MG63 (cell line): ENCODE results near the gene GJB5. TPM values are rescaled to one million over a fixed set of nuclear protein-coding genes. Genes with fewer than 3 reads are reported as not detected.
A peak's percentile ranks its signal among the peaks of the same experiment; 100 is the strongest.
"Not testable (repeated sequence)": the region's sequence is repeated elsewhere in the genome, so short reads cannot be mapped to it uniquely, and the experiment has no call there.

Source experiments
- DNase-seq: peaks from one replicate; pipeline ENCODE4 v3.0.0-alpha.2; 2020
- H3K27me3 ChIP-seq: fragments of 250-450 bp; sonication (Bioruptor Pico); 2 replicates; pipeline ENCODE4 v1.5.1; 2020; ENCODE audit warnings: mild to moderate bottlenecking, moderate library complexity
- H3K36me3 ChIP-seq: fragments of 250-450 bp; sonication (Bioruptor Pico); 2 replicates; pipeline ENCODE4 v1.5.1; 2020; ENCODE audit warnings: mild to moderate bottlenecking, moderate library complexity
- H3K4me3 ChIP-seq: fragments of 250-450 bp; sonication (Bioruptor Pico); 2 replicates; pipeline ENCODE4 v1.5.1; 2020; ENCODE audit warnings: mild to moderate bottlenecking, moderate library complexity
- H3K9me3 ChIP-seq: fragments of 250-450 bp; sonication (Bioruptor Pico); 2 replicates; pipeline ENCODE4 v1.5.1; 2020; ENCODE audit warnings: mild to moderate bottlenecking, moderate library complexity
- total RNA-seq: library from RNA; depleted of rRNA; stranded (reverse); fragments of >200 nt; shearing (Covaris generic); gene quantifications from 2 replicates; pipeline ENCODE4 v1.2.3, GENCODE V29; 2014; ENCODE audit warnings: low replicate concordance; rRNA removed

GJB5 gene
- total RNA-seq: not detected in 2 replicates

DNA sequence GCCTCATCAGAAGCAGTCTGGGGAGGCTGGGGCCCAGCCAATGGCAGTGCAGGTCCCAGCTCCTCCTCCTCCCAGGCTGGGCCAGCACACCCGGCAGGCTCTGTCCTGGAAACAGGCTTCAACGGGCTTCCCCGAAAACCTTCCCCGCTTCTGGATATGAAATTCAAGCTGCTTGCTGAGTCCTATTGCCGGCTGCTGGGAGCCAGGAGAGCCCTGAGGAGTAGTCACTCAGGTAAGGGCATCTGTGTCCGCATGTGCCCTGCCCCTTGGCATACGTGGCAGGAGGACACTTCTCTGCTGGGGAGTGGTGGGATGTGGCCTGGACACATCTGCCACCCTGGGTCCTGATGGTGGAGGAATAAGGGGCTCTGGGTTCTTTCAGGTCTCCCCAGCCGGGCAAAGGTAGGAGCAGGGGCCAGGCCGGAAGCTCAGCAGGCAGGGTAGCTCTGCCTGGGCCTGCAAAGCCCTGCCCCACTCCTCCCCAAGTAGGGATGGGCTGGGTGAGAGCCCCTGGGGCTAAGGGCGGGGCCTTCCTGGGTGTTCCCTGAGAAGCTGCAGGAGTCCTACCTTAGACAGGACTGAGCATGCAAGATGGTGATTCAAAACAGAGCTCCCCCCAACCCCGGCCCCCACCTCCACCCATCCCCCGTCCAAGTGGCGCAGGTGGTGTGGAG is at the start of gene GJB5:
GJB5 (plus strand) TSS at position 84 of the 674 bp plus-strand sequence. CDS start 2,284 bp downstream, outside the sequence.
- Histone ChIP-seq H3K4me3 (no peak within 1 kb of the TSS), H3K36me3 (no peaks in the 10 kb centered on the region), H3K9me3 (no peaks in the 10 kb centered on the region), H3K27me3 (no peaks in the 10 kb centered on the region)
- no peak for DNase-seq

DNA sequence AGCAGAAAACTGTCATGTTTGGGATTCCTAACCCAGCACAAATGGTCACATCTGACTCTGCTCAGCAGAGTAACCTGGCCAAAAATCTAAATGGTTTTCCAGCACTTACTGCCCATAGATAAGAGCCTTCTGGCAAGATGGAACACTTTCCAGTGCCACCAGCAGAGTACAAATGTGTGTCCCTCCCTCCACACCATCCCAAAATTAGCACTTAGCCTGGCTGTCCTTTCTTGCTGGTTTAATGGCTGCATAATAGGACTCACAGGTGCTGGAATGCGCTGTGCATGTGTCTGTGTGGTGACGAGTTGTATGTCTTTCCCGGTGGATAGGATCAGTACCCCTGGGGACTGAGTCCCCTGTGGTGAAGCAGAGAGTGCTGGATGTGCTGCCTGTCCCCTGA is 49.8 kb upstream of the GJB5 start:
- H3K27me3 ChIP-seq: peaks cover 10% of the 10 kb centered on the region
- H3K4me3 ChIP-seq: no peak overlapping the region
- H3K36me3 ChIP-seq: no peaks in the 10 kb centered on the region
- H3K9me3 ChIP-seq: no peaks in the 10 kb centered on the region
- no peak for DNase-seq

DNA sequence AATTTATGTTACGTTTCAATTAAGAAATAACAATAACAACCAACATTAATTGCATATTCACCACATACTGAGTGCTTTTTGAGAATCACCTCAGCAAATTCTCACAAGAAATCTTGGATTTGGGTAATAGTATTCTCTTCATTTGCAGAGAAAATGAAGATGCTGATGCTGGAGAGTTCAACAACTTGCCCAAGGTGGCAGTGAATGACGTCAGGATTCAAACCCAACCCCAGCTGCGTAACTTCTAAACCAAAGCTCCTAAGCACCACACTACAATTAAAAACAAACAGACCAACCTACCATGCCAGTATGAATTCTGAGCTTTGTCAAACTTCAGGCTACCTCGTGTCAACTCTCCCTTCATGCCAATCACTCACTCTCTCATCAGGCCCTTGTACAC is 46.7 kb upstream of the GJB5 start:
- DNase-seq: no peak
- H3K36me3 ChIP-seq: no peaks in the 10 kb centered on the region

DNA sequence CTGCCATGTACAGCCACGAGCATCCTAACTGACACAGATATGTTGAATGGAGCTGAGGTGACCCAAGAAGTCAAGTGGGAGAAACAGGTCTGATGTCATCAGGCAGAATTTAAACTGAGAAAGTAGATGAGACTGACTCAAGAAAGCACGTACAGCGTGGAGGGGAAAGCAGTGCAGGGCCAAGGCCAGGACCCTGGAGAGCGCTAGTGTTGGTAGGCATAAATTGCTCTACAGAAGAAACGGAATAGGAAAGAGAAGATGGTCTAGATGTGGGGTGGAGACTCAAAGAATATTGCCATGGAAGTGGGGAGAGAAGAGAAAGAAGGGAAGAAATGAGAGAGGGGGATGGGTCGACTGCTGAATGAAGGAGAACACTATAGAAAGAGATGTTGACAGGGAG is 45.3 kb upstream of the GJB5 start:
- Histone ChIP-seq H3K27me3 (no peaks in the 10 kb centered on the region), H3K4me3 (no peak overlapping the region), H3K36me3 (no peaks in the 10 kb centered on the region), H3K9me3 (no peaks in the 10 kb centered on the region)
- DNase-seq: no peak

More for the DNA sequence above, 46.7 kb upstream of the GJB5 start:
- Histone ChIP-seq H3K27me3 (peaks cover 6% of the 10 kb centered on the region; the same call in 1 of the 2 replicates), H3K9me3 (no peaks in the 10 kb centered on the region), H3K4me3 (no peak overlapping the region)

DNA sequence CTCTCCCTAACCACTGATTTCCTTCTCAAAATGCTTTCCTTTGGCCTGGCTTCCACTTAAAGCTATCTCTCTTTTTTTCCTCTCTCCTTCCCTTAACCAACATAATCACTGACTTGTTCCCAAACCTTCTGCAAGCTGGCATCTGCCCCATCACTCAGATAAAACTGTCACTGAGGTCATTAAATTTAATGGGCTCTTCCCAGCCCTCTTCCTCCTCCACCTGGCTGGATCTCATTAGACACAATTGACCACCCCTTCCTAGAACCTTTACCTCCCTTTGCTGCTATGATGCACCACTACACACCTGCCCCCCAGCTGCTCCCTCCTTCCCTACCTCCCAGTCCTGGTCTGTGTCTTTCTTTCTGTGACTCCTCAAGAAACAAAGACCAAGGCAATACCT is 44.0 kb upstream of the GJB5 start:
- Histone ChIP-seq H3K9me3 (no peaks in the 10 kb centered on the region), H3K27me3 (no peaks in the 10 kb centered on the region), H3K4me3 (no peak overlapping the region), H3K36me3 (no peaks in the 10 kb centered on the region)
- DNase-seq: no peak

DNA sequence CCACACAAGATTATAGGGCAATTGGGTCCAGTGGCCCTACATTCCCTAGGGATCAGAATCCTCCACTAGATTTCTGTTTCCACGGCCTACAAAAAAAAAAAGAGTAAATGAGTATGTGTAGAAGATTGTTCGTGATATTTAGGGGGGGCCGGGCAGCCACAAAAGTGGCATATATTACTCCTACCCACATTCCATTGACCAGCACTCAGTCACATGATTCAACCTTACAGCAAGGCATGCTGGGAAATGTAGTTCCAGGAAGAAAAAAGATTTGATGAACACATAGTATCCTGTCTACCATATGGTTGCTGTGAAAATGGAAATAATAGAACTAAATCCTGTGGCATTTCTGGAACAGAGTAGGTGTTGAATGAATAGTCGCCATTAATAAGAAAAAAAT is 43.4 kb upstream of the GJB5 start:
- no peaks in the 10 kb centered on the region for H3K9me3 ChIP-seq
- H3K27me3 ChIP-seq: no peaks in the 10 kb centered on the region
- H3K4me3 ChIP-seq: no peak overlapping the region
- no peak for DNase-seq
- no peaks in the 10 kb centered on the region for H3K36me3 ChIP-seq

DNA sequence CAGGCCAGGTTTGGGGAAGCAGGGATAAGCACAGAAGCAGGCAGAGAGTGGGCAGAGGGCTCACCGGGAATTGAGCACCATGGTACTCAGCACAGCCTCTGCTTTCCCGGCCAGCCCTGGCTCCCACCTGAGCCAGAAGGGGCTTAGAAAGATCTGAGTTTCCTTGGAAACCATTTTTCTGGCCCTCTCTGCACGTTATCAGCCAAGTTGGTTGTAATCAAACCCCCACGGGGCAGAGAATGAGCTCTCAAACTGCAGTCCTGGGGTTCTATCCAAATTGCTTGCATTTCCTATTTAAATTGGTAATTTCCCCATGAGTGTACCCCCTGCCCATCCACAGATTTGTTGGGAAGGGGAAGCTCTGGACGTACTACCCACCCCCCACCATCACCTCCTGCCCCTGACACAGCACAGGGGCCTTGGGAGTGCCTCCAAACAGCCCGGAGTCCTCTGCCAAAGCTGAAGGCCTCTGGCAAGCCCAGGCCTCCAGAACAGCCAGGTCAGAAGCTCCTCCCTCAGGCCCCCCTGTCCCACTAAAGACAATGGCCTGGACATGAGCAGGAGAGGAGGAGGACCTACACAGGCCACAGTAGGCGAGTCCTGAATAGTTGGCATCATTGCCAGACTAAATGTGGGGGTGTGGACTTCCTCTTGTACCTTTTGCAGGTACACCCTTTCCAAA is 42.7 kb upstream of the GJB5 start:
- H3K27me3 ChIP-seq: no peaks in the 10 kb centered on the region
- H3K9me3 ChIP-seq: no peaks in the 10 kb centered on the region
- H3K36me3 ChIP-seq: no peaks in the 10 kb centered on the region
- no peak overlapping the region for H3K4me3 ChIP-seq
- DNase-seq: no peak

DNA sequence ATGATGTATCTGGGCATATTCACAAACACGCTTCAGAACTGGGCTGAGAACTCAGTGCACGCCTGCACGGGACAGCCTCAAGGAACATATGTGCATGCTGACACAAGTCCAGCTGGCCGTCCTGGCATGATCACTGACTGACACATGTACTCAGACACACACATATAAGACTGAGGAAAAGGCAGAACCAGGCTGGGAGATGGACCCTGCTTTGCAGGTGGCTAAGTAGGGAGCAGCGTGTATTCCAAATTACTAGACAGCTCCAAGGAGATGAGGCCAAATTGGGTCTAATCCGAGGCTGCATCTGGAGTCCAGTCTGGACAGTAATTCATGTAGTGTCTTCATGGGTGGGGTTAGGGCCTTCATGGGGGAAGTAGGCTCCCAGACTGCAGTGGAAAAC is 41.4 kb upstream of the GJB5 start:
- no peak for DNase-seq
- no peaks in the 10 kb centered on the region for H3K36me3 ChIP-seq
- no peak overlapping the region for H3K4me3 ChIP-seq
- H3K9me3 ChIP-seq: no peaks in the 10 kb centered on the region
- no peaks in the 10 kb centered on the region for H3K27me3 ChIP-seq

DNA sequence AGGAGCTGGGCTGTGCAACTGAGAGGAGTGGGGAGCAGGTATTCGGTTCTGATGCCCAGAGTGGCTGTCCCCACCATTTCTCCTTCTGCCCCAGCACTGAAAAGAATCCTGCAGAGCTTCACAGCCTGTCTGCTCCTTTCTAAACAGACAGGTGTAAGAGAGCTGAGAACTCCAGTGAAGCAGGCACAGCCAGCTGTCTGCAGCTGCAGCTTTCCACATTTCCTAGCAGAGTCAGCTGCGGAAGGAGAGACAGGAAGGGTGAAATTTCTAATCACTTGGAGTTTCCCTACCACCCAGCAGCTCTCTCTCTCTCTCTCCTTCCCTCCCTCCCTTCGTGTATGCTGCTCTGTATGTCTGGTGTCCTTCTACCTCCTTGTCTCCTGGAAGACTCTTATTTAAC is 40.5 kb upstream of the GJB5 start:
- no peaks in the 10 kb centered on the region for H3K9me3 ChIP-seq
- no peak overlapping the region for H3K4me3 ChIP-seq
- H3K36me3 ChIP-seq: no peaks in the 10 kb centered on the region
- no peak for DNase-seq
- no peaks in the 10 kb centered on the region for H3K27me3 ChIP-seq

DNA sequence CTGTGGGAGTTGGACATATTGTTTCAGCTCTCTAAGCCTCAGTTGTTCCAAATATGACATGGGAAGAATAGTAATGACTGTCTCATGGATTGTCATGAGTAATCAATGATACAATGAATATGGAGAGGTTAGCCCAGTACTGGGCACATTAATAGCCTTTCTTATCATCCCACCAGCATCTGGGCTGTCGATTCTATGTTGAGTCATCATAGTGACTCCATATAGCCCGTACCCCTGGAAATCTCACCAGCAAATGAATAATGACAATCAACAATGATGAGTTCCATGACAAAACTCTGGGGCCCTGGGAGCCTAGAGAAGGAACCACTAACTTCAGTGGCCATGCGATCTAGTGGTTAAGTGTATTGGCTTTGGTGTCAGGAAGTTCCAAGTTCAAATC is 39.7 kb upstream of the GJB5 start:
- Histone ChIP-seq H3K4me3 (no peak overlapping the region), H3K9me3 (no peaks in the 10 kb centered on the region), H3K27me3 (no peaks in the 10 kb centered on the region), H3K36me3 (no peaks in the 10 kb centered on the region)
- DNase-seq: no peak

DNA sequence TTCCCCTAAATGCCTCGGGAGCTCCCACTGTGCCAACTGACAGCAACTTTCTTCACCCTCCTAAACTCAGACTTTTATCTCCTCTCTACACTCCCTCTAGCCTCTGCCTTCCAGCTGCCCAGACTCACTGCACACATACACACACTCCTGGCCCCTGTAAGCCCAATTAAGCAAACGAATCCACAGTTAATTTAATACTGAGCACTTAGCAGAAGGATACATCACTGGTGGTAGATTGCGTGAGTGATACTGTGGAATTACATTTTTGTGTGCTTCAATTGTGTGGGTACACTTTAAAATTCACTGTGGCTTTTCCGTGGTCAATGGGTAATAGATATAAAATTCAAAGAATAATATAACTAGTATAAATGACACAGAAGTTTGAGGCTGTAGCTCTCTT is 33.6 kb upstream of the GJB5 start:
- H3K9me3 ChIP-seq: no peaks in the 10 kb centered on the region
- DNase-seq: no peak
- H3K4me3 ChIP-seq: no peak overlapping the region
- H3K27me3 ChIP-seq: peaks cover 15% of the 10 kb centered on the region
- H3K36me3 ChIP-seq: no peaks in the 10 kb centered on the region

DNA sequence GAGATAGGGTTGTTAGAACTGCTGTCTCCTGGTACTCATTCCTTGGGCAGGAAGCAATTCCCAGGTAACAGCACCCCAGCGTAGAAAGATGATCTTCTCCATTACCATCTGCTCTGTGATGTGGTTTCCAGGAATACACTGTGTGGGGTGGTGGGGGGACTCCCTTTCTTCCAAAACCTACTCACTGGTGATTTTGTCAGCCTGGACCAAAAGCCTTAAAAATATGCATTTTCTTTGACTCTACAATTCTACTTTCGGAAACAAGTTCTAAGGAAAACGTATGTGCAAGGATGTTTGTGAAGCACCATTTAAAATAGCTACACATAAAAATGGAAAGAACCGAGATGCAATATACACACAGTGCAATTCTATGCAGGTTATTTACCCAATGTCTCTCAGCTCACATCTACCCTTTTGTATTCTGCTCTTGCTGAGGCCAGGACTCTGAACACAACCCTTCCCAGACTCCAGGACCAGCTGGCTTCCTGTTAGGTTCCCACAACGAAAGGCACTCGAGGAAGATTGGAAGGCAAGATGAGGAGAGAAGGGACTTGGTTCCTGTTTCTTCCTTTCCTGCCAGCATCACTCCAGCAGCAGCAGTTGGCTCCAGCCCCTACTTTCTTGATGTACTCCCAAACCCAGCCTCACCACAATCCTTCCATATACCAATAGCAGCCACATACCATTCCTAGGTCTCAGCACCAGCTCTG is 33.0 kb upstream of the GJB5 start:
- H3K4me3 ChIP-seq: no peak overlapping the region
- H3K36me3 ChIP-seq: no peaks in the 10 kb centered on the region
- peaks cover 15% of the 10 kb centered on the region for H3K27me3 ChIP-seq
- H3K9me3 ChIP-seq: no peaks in the 10 kb centered on the region
- no peak for DNase-seq

DNA sequence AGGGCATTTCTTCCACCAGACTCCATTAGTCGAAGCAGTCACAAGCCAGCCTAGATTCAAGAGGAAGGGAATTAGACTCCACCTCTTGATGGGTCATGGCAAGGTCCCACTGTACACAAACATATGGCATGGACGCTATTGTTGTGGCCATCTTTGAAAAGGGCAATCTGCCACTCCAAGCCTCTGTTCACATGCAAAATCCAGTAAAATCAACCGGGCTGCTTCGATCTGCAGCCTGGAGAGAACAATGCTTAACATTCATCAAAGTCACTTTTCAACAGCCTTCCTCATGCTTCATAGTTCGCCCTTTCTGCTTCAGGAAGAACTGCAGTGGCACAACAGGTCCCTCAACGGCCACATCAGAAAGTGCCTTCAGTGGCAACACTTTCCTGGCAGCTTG is 28.0 kb upstream of the GJB5 start:
- no peaks in the 10 kb centered on the region for H3K9me3 ChIP-seq
- no peaks in the 10 kb centered on the region for H3K36me3 ChIP-seq
- H3K27me3 ChIP-seq: peaks cover 14% of the 10 kb centered on the region
- H3K4me3 ChIP-seq: no peak overlapping the region
- no peak for DNase-seq

DNA sequence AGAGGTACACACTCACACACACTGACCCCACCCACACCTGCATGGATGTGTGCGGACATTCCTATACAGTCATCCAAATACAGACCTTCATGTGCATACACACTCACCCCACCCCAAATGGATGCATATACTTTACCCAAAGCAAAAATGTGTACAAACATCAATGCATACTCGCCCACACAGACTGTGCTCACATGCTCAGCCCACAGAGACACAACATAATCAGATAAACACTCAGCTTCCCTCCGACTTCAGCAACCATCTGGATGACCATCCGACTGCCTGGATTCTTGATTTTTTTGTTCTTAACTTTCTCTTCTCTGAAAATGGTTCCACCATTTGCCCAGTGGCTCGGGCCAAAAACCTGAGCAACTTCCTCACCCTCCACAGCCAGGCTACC is 24.4 kb upstream of the GJB5 start:
- no peaks in the 10 kb centered on the region for H3K36me3 ChIP-seq
- H3K9me3 ChIP-seq: no peaks in the 10 kb centered on the region
- no peak overlapping the region for H3K4me3 ChIP-seq
- 0 out of 2 replicates have a peak, but pooled peaks cover under 1% of the 10 kb centered on the region for H3K27me3 ChIP-seq
- no peak for DNase-seq

DNA sequence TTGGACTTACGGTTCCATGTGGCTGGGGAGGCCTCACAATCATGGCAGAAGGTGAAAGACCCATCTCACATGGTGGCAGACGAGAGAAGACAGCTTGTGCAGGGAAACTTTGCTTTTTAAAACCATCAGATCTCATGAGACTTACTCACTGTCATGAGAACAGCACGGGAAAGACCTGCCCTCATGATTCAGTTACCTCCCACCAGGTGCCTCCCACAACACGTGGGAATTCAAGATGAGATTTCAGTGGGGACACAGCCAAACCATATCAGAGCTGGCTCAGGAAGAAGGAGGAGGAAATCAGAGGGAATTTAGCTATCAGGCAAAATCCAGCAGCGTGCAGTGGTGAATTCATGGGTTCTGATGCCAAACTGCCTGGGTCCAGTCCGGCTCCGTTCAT is 22.0 kb upstream of the GJB5 start:
- H3K9me3 ChIP-seq, DNase-seq, H3K27me3 ChIP-seq, H3K4me3 ChIP-seq, H3K36me3 ChIP-seq: not testable (repeated sequence)

DNA sequence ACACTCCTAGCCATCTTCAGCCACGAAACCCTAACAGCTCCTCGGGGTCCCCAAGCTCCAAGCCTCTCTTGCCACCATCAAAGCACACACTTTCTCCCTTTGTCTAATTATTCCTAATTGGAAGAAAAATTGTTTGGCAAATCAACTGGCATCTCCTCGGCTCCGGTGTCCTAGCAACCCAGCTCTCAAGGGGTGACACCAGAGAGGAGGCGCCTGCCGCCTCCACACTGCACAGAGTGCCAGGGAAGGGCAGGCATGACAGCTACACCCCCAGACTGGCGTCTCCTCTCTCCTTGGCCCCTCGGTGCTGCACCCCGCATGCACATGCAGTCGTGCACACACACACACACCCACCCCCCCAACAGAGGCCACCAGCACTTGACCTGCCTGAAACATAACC is 18.2 kb upstream of the GJB5 start:
- no peaks in the 10 kb centered on the region for H3K9me3 ChIP-seq
- no peaks in the 10 kb centered on the region for H3K27me3 ChIP-seq
- no peak overlapping the region for H3K4me3 ChIP-seq
- H3K36me3 ChIP-seq: no peaks in the 10 kb centered on the region
- DNase-seq: no peak

DNA sequence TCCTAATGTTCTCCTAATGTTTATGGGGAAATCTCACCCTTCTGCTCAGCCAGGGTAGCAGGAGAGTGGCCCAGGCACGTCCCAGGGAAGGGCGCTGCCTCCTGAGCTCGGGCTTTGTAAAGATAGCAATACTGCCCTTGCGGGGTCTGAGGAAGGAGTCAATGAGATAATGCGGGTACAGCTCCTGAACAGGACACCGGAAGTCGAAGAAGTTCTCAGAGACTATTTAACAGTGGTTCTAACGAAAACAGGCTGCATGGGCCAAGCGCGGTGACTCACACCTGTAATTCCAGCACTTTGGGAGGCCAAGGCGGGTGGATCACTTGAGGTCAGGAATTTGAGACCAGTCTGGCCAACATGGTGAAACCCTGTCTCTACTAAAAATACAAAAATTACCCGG is 17.6 kb upstream of the GJB5 start:
- H3K27me3 ChIP-seq, H3K36me3 ChIP-seq, H3K9me3 ChIP-seq, H3K4me3 ChIP-seq: not testable (repeated sequence)
- peak; percentile 44 for DNase-seq

DNA sequence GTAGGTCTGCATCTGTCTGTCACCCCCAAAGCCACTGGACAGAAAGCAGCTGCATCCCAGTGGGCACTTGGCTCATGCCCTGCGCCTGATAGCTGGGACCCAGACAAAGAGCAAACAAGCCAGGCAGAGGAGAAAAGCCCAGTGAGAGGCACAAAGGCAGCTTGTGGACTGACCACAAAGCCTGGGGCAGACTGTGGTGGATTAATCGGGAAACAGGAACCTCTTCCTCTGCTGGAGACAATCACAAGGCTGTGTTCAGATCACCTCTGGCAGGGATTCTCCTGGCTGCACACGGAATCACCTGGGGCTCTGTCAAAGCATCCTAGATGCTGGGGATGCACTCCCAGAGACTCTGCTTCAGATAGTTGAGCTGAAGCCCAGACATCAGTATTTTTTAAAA is 15.2 kb upstream of the GJB5 start:
- Histone ChIP-seq H3K36me3 (no peaks in the 10 kb centered on the region), H3K27me3 (no peaks in the 10 kb centered on the region), H3K9me3 (no peaks in the 10 kb centered on the region), H3K4me3 (no peak overlapping the region)
- no peak for DNase-seq
